Karpas-422 (cell line): ENCODE results near the gene AKT2. TPM values are rescaled to one million over a fixed set of nuclear protein-coding genes. Genes with fewer than 3 reads are reported as not detected.

Source experiments
- DNase-seq: peaks from one replicate; pipeline ENCODE4 v3.0.0-alpha.2; 2015
- H2AFZ ChIP-seq: fragments of 200-600 bp; sonication (generic); 2 replicates; pipeline ENCODE4 v1.6.1; 2014; ENCODE audit warnings: antibody characterized with exemption, low read length, mixed read lengths
- H3K27ac ChIP-seq: fragments of 200-600 bp; sonication (generic); 2 replicates; pipeline ENCODE4 v1.5.1; 2014; ENCODE audit warnings: mild to moderate bottlenecking, low read length, moderate library complexity
- H3K27me3 ChIP-seq: fragments of 200-600 bp; sonication (generic); 2 replicates; pipeline ENCODE4 v1.6.1; 2014; ENCODE audit warnings: low read length, mixed read lengths
- H3K36me3 ChIP-seq: fragments of 200-600 bp; sonication (generic); 2 replicates; pipeline ENCODE4 v1.6.1; 2014; ENCODE audit warnings: low read length, mixed read lengths; ENCODE audit not compliant: insufficient read depth
- H3K4me1 ChIP-seq: fragments of 200-600 bp; sonication (generic); 2 replicates; pipeline ENCODE4 v1.6.1; 2014; ENCODE audit warnings: mild to moderate bottlenecking, low read length, mixed read lengths
- H3K4me2 ChIP-seq: fragments of 200-600 bp; sonication (generic); 2 replicates; pipeline ENCODE4 v1.6.1; 2014; ENCODE audit warnings: low read length, low read depth, mild to moderate bottlenecking; ENCODE audit not compliant: poor library complexity, severe bottlenecking
- H3K4me3 ChIP-seq: fragments of 200-600 bp; sonication (generic); 2 replicates; pipeline ENCODE4 v1.5.1; 2014; ENCODE audit warnings: mild to moderate bottlenecking, antibody characterized with exemption, low read length, mixed read lengths
- H3K79me2 ChIP-seq: fragments of 200-600 bp; sonication (generic); 2 replicates; pipeline ENCODE4 v1.6.1; 2014; ENCODE audit warnings: mild to moderate bottlenecking, low read length, mixed read lengths
- H3K9ac ChIP-seq: fragments of 200-600 bp; sonication (generic); 2 replicates; pipeline ENCODE4 v1.6.0; 2014; ENCODE audit warnings: low read length
- H3K9me2 ChIP-seq: fragments of 200-600 bp; sonication (generic), shearing (Covaris generic); replicated peaks from 2 replicates; pipeline ENCODE4 v1.6.0; 2014; ENCODE audit warnings: mild to moderate bottlenecking, low read length, moderate library complexity; ENCODE audit not compliant: insufficient read depth
- H3K9me3 ChIP-seq: fragments of 300-700, 200-600 bp; sonication (generic); 2 replicates; pipeline ENCODE4 v1.6.1; 2014; ENCODE audit warnings: low read length, mixed read lengths
- H4K20me1 ChIP-seq: fragments of 200-600 bp; sonication (generic); 2 replicates; pipeline ENCODE4 v1.6.1; 2014; ENCODE audit warnings: mild to moderate bottlenecking, antibody characterized with exemption, low read length, low read depth; ENCODE audit not compliant: insufficient read depth
- total RNA-seq: library from RNA; depleted of rRNA; stranded (reverse); fragments of >200 nt; shearing (Covaris generic); gene quantifications from 2 replicates; pipeline ENCODE4 v1.2.3, GENCODE V29; 2014; ENCODE audit warnings: low replicate concordance

Gene AKT2
- total RNA-seq, 1 experiment from 2014 or later: 85.9 TPM

DNA sequence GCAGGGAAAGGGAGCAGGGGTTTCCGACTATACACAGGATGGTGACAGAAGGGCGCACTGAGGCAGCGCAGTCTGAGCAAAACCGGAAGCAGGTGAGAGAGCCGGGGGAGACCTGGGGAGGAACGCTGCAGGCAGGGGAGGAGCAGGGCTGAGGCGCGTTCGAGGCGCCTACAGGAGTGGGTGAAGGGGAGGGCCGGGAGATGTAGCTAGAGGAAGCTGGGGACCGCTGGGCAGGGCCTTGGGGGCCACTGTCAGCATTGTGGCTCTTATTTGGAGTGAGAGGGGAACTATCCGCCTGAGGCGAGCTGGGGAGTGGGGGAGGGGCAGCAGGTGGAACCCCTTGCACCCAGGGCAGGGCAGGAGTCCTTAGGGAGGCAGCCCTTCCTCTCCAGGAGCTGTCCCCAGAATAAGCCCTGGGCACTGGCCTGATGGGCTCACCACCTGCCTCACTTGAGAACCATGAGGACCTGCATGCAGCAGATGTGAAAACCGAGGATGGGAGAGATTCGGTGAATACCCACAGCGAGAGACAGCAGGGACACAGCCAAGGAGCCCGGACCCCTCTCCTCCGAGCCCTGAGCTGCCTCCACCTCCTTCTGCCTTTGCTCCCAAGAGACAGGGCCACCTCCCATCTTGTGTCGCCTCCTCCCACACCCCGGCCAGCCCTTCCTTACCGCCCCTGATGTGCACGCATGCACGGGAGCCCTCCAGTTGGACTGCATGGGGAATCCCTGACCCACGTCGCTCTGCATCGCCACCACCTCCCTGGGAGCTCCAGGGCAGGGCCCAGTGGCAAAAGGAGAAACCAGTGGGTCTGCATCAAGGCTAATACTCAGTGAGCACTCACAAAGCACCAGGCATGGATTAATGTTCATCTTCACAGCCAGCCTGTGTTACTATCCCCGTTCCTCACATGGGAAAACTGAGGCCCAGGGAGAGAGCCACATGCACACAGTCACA is 10.3 kb downstream of the AKT2 start:
- H3K27ac ChIP-seq: peak overlapping the region; percentile 73
- H2AFZ ChIP-seq: no peak overlapping the region

DNA sequence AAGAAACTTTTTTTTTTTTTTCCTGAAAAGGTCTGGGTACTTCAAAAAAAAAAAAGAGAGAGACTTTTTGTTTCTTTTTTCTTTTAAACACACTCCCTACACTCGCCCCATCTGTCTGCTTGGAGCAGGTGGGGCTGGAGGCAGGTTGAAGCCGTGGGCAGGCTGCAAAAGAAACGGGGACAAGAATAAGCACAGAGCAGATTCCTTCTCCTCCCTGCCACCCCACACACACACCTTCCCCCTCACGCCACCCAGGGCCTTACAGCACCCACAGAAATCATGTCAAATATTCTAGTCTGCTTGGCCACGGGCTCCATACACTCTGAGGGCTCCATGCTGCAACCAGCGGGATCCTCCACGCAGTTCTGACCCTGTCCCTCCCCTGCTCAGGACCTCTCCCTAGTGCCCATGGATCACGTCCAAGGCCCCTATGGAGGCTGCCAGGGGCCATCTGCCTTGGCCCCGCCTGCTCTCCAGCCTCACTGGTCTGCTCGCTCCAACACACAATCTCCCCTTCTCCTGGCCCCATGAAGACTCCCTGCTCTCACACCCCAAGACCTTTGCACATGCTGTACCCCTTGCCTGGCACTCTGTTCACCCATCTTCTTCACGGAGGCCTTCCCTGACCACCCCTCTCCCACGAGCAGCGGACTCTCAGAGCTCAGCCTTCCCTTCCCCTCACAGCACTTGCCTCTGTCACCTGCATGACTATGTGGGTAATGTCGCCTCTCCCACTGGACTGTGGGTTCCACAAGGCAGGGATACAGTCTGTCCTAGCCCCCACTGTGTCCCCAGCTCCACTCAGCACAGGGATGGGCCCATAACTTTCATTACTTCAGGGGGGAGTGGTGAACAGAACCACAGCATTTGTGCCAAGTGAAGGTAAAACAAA is 11.4 kb downstream of the AKT2 start:
- peaks cover 32% of the 10 kb centered on the region for H3K4me1 ChIP-seq
- no peak overlapping the region for H3K4me2 ChIP-seq
- no peak overlapping the region for H3K4me3 ChIP-seq

More for the DNA sequence above, 10.3 kb downstream of the AKT2 start:
- Histone ChIP-seq H3K9me2 (no peaks in the 10 kb centered on the region), H3K9ac (peak overlapping the region; percentile 67), H3K79me2 (peaks cover 96% of the 10 kb centered on the region), H3K4me3 (peak overlapping the region; percentile 54; the same call in 1 of the 2 replicates), H3K4me1 (peaks cover 43% of the 10 kb centered on the region), H3K36me3 (no peaks in the 10 kb centered on the region), H3K27me3 (no peaks in the 10 kb centered on the region), H3K9me3 (no peaks in the 10 kb centered on the region), H3K4me2 (peak overlapping the region; percentile 70), H4K20me1 (peaks cover 25% of the 10 kb centered on the region)
- DNase-seq: peak; percentile 65

DNA sequence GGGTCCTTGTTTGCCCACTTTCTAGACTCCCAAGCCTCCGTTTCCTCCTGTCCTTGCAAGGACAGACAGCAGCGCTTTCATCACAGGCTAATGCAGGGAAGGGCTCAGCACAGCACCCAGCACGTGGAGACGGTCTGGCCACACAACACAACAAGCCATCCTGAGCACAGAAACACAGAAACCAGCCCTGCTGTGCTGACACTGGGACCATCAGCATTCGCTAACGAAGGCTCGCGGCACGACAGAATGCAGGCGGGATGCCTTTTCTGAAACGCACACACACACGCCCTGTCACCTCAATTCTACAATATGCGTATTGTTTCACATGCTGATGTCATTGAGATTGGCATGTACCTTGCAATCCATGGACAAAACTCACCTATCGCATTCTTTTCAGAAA is 12.9 kb downstream of the AKT2 start:
- no peak for DNase-seq
- Histone ChIP-seq H3K9me3 (no peaks in the 10 kb centered on the region), H3K27me3 (no peaks in the 10 kb centered on the region), H3K9ac (no peak overlapping the region), H3K4me1 (peaks cover 28% of the 10 kb centered on the region), H3K4me2 (no peak overlapping the region), H3K9me2 (no peaks in the 10 kb centered on the region), H3K4me3 (no peak overlapping the region), H3K79me2 (peaks cover 96% of the 10 kb centered on the region), H2AFZ (no peak overlapping the region), H4K20me1 (peaks cover 33% of the 10 kb centered on the region; the same call in 1 of the 2 replicates), H3K27ac (no peak overlapping the region), H3K36me3 (no peaks in the 10 kb centered on the region; the same call in 1 of the 2 replicates)

More for the DNA sequence above, 11.4 kb downstream of the AKT2 start:
- Histone ChIP-seq H3K9me3 (no peaks in the 10 kb centered on the region), H3K36me3 (no peaks in the 10 kb centered on the region), H4K20me1 (peaks cover 29% of the 10 kb centered on the region), H3K9me2 (no peaks in the 10 kb centered on the region), H3K79me2 (peaks cover 96% of the 10 kb centered on the region), H2AFZ (no peak overlapping the region), H3K9ac (no peak overlapping the region), H3K27me3 (no peaks in the 10 kb centered on the region), H3K27ac (peak overlapping the region; percentile 73; the same call in 1 of the 2 replicates)
- no peak for DNase-seq

DNA sequence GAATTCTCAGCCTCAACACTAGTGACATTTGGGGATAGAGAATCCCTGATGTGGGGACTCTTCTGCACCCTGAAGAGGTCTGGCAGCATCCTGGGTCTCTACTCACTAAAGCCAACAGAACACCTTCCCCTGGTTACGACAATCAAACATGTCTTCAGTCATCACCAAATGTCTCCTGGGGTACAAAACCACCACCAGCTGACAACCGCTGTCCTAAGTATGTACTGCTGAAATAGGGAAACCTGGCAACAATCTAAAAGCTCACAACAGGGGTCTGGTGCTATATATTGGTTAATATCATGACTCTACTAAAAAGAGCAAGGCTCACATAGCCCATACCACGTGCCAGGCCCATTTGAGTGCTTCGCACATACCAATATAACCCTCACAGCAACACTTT is 13.4 kb downstream of the AKT2 start:
- Histone ChIP-seq H3K4me1 (peaks cover 27% of the 10 kb centered on the region), H4K20me1 (peaks cover 34% of the 10 kb centered on the region; the same call in 1 of the 2 replicates), H2AFZ (no peak overlapping the region), H3K27ac (no peak overlapping the region), H3K36me3 (no peaks in the 10 kb centered on the region; the same call in 1 of the 2 replicates), H3K27me3 (no peaks in the 10 kb centered on the region), H3K9me3 (no peaks in the 10 kb centered on the region), H3K4me2 (no peak overlapping the region), H3K9ac (no peak overlapping the region), H3K9me2 (no peaks in the 10 kb centered on the region), H3K79me2 (peaks cover 96% of the 10 kb centered on the region), H3K4me3 (no peak overlapping the region)
- no peak for DNase-seq

DNA sequence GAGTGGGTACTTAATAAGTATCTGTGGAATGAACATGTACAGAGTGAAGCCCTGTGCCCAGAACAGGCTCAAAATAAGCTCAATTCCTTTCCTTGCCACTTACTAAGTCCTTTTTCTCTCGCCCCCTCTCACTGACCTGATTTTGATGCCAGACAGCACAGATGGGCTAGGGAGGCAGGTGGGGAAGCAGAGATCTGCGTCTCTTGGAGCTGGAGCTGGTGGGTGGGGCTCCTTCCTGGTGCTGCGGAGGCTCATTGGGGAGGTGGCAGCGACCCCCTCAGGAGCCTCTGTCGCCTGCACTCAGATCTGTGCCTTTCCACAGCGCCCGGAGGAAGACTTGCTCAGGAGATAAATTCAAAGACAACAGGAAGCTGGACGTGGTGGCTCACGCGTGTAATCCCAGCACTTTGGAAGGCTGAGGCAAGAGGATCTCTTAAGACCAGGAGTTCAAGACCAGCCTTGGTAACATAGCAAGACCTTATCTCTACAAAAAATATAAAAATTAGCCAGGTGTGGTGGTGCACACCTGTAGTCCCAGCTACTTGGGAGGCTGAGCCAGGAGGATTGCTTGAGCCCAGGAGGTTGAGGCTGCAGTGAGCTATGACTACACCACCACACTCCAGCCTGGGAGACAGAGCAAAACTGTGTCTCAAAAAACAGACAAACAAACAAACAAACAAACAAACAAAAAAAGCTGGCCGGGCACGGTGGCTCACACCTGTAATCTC is 14.6 kb downstream of the AKT2 start:
- Histone ChIP-seq H3K79me2 (peaks cover 99% of the 10 kb centered on the region), H4K20me1 (peaks cover 34% of the 10 kb centered on the region; the same call in 1 of the 2 replicates)

DNA sequence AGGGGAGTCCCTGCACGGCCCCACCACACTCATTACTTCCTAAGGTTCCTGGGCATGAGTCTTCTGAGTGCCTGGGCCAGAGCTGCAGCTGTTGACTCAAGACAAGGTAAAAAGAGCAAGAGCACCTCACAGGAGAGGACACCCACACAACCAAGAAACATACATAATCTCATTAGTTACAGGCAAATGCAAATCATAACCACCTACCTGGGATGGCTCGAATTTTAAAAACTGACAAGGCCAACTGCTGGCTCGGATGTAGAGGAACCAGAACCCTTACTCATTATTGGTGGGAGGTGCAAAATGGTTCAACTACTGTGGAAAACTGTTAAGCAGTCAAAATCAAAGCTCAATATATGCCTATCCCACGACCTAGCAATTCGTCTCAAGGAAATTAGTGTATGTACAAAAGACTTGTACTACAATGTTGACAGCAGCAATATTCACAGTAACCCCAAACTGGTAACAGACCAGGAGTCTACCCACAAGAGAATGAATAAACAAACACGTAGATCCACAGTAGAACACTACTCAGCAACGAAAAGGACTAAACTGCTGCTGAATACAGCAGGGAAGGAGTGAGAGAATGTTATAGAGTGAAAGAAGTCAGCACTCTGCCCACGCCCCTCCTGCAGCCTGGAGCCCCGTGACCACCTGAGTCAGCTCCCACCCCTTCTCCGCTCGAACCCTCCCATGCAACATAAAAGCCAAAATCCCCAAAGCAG is 15.8 kb downstream of the AKT2 start:
- Histone ChIP-seq H4K20me1 (peaks cover 40% of the 10 kb centered on the region; the same call in 1 of the 2 replicates), H3K36me3 (no peaks in the 10 kb centered on the region; the same call in 1 of the 2 replicates), H3K27me3 (no peaks in the 10 kb centered on the region), H3K27ac (no peak overlapping the region), H3K4me3 (no peak overlapping the region), H3K9ac (no peak overlapping the region), H3K4me1 (peaks cover 12% of the 10 kb centered on the region), H3K9me2 (no peaks in the 10 kb centered on the region), H2AFZ (no peak overlapping the region), H3K79me2 (peaks cover 99% of the 10 kb centered on the region), H3K9me3 (no peaks in the 10 kb centered on the region), H3K4me2 (no peak overlapping the region)
- DNase-seq: no peak

More for the DNA sequence above, 14.6 kb downstream of the AKT2 start:
- no peak overlapping the region for H3K4me3 ChIP-seq
- no peak overlapping the region for H3K27ac ChIP-seq
- H3K27me3 ChIP-seq: no peaks in the 10 kb centered on the region
- H3K4me1 ChIP-seq: peaks cover 23% of the 10 kb centered on the region
- H3K4me2 ChIP-seq: no peak overlapping the region
- H3K9ac ChIP-seq: no peak overlapping the region
- no peaks in the 10 kb centered on the region for H3K9me3 ChIP-seq
- H2AFZ ChIP-seq: no peak overlapping the region
- H3K9me2 ChIP-seq: no peaks in the 10 kb centered on the region
- no peaks in the 10 kb centered on the region; the same call in 1 of the 2 replicates for H3K36me3 ChIP-seq
- DNase-seq: no peak

DNA sequence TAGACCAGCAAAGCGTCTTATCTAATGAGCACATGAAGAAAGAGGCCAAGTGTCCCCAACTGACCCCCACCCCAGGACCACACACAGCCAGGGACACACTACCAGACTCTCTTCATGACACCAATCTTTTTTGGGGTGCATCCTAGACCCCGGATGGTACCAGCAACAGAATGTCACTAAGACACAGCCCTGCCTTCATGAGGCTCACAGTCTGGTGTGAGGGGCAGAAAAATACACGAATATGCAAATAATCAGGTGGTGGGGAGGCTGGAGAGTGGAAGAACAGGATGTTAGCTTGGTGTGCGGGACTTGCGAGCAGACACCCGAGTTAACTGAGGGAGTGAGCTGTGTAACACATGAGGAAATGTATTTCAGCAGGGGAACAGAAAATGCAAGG is 17.5 kb downstream of the AKT2 start:
- H3K9me2 ChIP-seq: no peaks in the 10 kb centered on the region
- H4K20me1 ChIP-seq: peaks cover 35% of the 10 kb centered on the region; the same call in 1 of the 2 replicates
- H3K4me1 ChIP-seq: peaks cover 9% of the 10 kb centered on the region
- H3K9me3 ChIP-seq: no peaks in the 10 kb centered on the region
- no peak overlapping the region for H3K27ac ChIP-seq
- H3K4me3 ChIP-seq: no peak overlapping the region
- no peak overlapping the region for H3K4me2 ChIP-seq
- no peak overlapping the region for H3K9ac ChIP-seq
- no peaks in the 10 kb centered on the region for H3K27me3 ChIP-seq
- no peak for DNase-seq
- H3K36me3 ChIP-seq: peaks cover 3% of the 10 kb centered on the region; the same call in 1 of the 2 replicates
- H2AFZ ChIP-seq: no peak overlapping the region
- peaks cover 98% of the 10 kb centered on the region for H3K79me2 ChIP-seq
